ENCODE data around the gene AGBL1.

GRCh38 chr15:86915811-86916331 is 836.2 kb downstream of the AGBL1 start:
- TF ChIP-seq POLR2A (IDR thresholded peaks at IDR 0.05; ENCODE audit: low read length): no peak
- no peak for TF ChIP-seq GATA1 (IDR thresholded peaks at IDR 0.05; ENCODE audit: low read depth, low read length)
